T-helper 1 cell treated with Interleukin-12 subunit alpha and Interleukin-12 subunit beta and Interleukin-4 antibody, amounts not matched to agents 30 μg/mL and 1 μg/mL, for 36 hours (primary cell): ENCODE results near the gene PHYKPL.

Source experiments
- H3K27ac Mint-ChIP-seq: one replicate; pipeline ENCODE4 v1.8.0; 2021; ENCODE audit warnings: mild to moderate bottlenecking, mixed read lengths
- H3K27me3 Mint-ChIP-seq: one replicate; pipeline ENCODE4 v1.8.0; 2021; ENCODE audit warnings: low read depth, mixed read lengths
- H3K36me3 Mint-ChIP-seq: one replicate; pipeline ENCODE4 v1.8.0; 2021; ENCODE audit warnings: low read depth, mixed read lengths
- H3K4me1 Mint-ChIP-seq: one replicate; pipeline ENCODE4 v1.8.0; 2021; ENCODE audit warnings: low read depth, mixed read lengths
- H3K4me3 Mint-ChIP-seq: one replicate; pipeline ENCODE4 v1.8.0; 2021; ENCODE audit warnings: mild to moderate bottlenecking, moderate library complexity, mixed read lengths
- H3K9me3 Mint-ChIP-seq: one replicate; pipeline ENCODE4 v1.8.0; 2021; ENCODE audit warnings: mixed read lengths

The PHYKPL gene

DNA sequence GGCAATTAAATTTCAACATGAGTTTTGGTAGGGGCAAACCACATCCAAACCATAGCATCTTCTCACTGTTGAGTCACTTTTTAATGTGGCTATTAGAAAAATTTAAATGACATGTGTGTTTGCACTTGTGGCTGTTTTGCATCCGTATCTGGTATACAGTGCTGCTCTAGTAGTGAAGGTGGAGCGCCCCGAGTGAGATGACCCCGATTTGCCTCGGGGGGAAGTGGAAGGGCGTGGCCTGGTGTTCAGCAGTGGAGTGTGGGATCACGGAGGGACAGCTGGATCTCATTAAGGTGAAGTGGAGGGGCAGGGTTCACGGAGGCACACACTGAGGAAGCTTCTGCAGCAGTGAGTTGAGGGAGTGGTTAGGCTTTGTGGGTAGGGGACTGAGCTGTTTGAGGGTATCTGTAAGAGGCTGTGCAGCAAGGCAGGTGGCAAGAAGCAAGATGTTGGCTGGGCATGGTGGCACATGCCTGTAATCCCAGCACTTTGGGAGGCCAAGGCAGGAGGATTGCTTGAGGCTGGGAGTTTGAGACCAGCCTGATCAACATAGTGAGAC, 39.3 kb downstream of the PHYKPL start:
- H3K4me3 Mint-ChIP-seq = peak overlapping the region; percentile 17

DNA sequence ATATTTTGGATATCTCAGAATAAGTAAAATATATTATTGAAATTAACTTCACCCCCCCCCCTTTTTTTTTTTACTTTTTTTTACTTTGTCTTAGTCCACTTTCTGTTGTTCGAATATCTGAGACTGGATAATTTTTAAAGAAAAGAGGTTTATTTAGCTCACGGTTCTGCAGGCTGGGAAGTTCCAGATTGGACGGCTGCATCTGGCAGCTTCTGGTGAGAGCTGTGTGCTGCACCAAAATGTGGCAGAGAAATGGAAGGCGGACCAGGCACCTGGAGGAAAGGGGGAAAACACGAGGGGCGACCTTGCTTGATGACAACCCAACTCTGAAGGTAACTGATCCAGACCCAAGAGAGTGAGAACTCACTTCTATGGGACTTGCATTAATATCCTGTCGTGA, 39.8 kb downstream of the PHYKPL start:
- H3K9me3 Mint-ChIP-seq = no peaks in the 10 kb centered on the region
- H3K4me3 Mint-ChIP-seq = no peak overlapping the region
- no peak overlapping the region for H3K27ac Mint-ChIP-seq
- peaks cover 14% of the 10 kb centered on the region for H3K4me1 Mint-ChIP-seq
- no peaks in the 10 kb centered on the region for H3K36me3 Mint-ChIP-seq
- H3K27me3 Mint-ChIP-seq = peaks cover 42% of the 10 kb centered on the region

More for the DNA sequence above, 39.3 kb downstream of the PHYKPL start:
- Mint-ChIP-seq H3K36me3 (no peaks in the 10 kb centered on the region), H3K27ac (no peak overlapping the region), H3K9me3 (no peaks in the 10 kb centered on the region), H3K27me3 (peaks cover 41% of the 10 kb centered on the region), H3K4me1 (peaks cover 14% of the 10 kb centered on the region)

GRCh38 chr5:178192244-178192643, 40.4 kb downstream of the PHYKPL start:
- H3K36me3 Mint-ChIP-seq = no peaks in the 10 kb centered on the region
- H3K4me1 Mint-ChIP-seq = peaks cover 14% of the 10 kb centered on the region
- H3K27me3 Mint-ChIP-seq = peaks cover 42% of the 10 kb centered on the region
- H3K9me3 Mint-ChIP-seq = no peaks in the 10 kb centered on the region
- no peak overlapping the region for H3K27ac Mint-ChIP-seq
- no peak overlapping the region for H3K4me3 Mint-ChIP-seq

GRCh38 chr5:178191661-178192060, 40.9 kb downstream of the PHYKPL start:
- peaks cover 42% of the 10 kb centered on the region for H3K27me3 Mint-ChIP-seq
- H3K4me1 Mint-ChIP-seq = peaks cover 14% of the 10 kb centered on the region
- no peaks in the 10 kb centered on the region for H3K9me3 Mint-ChIP-seq
- H3K27ac Mint-ChIP-seq = no peak overlapping the region
- no peaks in the 10 kb centered on the region for H3K36me3 Mint-ChIP-seq
- H3K4me3 Mint-ChIP-seq = no peak overlapping the region

DNA sequence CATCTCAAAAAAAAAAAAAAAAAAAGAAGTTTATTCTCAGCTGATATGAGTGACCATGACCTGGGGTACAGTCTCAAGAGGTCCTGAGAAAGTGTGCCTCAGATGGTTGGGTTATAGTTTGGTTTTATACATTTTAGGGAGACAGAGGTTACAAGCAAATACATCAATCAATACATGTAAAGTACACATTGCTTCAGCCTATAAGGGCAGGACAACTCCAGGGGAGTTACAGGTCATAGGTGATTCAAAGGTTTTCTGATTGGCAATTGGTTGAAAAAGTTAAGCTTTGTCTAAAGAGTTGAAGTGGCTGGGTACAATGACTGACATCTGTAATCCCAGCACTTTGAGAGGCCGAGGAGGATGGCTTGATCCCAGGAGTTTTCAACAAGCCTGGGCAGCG, 43.2 kb downstream of the PHYKPL start:
- Mint-ChIP-seq H3K4me1 (peaks cover 14% of the 10 kb centered on the region), H3K36me3 (no peaks in the 10 kb centered on the region), H3K4me3 (no peak overlapping the region), H3K9me3 (no peaks in the 10 kb centered on the region), H3K27me3 (peaks cover 34% of the 10 kb centered on the region), H3K27ac (no peak overlapping the region)

GRCh38 chr5:178187014-178187413, 45.6 kb downstream of the PHYKPL start, which contains the start of gene GMCL2:
Gene GMCL2 (minus strand): TSS chr5:178187371. CDS start chr5:178187299, 72 bp downstream.
- peaks cover 14% of the 10 kb centered on the region for H3K27me3 Mint-ChIP-seq
- H3K4me1 Mint-ChIP-seq = peaks cover 6% of the 10 kb centered on the region
- H3K9me3 Mint-ChIP-seq = no peaks in the 10 kb centered on the region
- H3K4me3 Mint-ChIP-seq = no peak within 1 kb of the TSS
- H3K27ac Mint-ChIP-seq = no peak within 1 kb of the TSS
- H3K36me3 Mint-ChIP-seq = no peaks in the 10 kb centered on the region

DNA sequence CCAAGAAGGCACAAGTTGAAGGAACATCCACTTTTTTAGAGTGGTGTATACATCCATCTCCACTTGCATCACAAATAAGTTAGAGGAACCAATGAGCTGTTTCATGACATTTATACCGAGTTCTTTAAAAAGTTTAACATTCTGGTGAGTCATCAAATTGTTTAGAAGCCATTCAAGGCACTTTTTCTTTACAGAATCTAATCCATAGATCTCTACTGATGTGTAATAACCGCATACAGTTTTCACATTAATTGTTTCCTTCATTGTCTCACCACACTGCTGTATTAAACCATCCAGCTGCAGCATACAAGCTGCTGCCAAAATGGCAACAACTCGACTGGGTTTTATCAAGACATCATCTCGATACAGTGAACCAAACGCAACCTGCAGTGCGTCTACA, 46.2 kb downstream of the PHYKPL start:
- Mint-ChIP-seq H3K9me3 (no peaks in the 10 kb centered on the region), H3K36me3 (no peaks in the 10 kb centered on the region), H3K27ac (no peak overlapping the region), H3K4me1 (peaks cover 7% of the 10 kb centered on the region), H3K27me3 (peaks cover 12% of the 10 kb centered on the region), H3K4me3 (no peak overlapping the region)

- H3K4me3 Mint-ChIP-seq = no peak overlapping the region
- H3K9me3 Mint-ChIP-seq = no peaks in the 10 kb centered on the region
- H3K36me3 Mint-ChIP-seq = no peaks in the 10 kb centered on the region
- H3K4me1 Mint-ChIP-seq = peaks cover 7% of the 10 kb centered on the region
- H3K27ac Mint-ChIP-seq = no peak overlapping the region
- peaks cover 3% of the 10 kb centered on the region for H3K27me3 Mint-ChIP-seq
Observed at GRCh38 chr5:178182158-178182876, 50.3 kb downstream of the PHYKPL start.

DNA sequence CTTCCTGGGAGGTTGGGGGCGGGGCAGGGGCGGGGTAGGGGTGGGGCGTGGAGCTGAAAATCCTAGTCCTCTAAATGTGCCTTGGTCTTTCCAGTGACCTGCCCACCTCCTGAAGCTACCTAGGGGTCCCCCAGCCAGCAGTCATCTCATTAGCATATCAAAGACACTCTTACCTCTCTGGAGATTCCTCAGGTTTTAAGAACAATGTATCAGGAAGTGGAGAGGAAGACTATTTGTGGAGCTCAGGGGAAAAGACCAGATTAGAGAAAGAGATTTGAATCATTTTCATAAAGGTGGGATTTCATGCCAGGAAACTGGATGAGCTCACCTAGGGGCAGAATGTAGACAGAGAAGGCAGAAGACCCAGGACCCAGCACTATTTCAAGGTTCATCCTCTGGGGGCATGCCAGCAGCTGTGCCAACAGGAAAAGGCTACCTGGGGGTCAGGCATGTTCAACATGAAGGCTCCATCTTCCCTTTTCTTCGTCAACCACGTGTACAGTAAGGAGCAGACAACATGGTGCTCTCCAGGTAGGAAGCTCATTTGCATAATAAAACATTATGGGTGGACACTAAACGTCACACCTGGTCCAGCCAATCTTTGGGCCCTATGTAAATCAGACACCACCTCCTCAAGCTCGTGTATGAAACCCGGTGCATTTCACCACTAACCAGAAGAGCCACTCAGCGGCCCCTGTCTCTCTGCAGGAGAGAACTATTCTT, 52.3 kb downstream of the PHYKPL start:
- Mint-ChIP-seq H3K27me3 (peaks cover 3% of the 10 kb centered on the region), H3K9me3 (no peaks in the 10 kb centered on the region), H3K27ac (no peak overlapping the region), H3K36me3 (no peaks in the 10 kb centered on the region), H3K4me3 (no peak overlapping the region), H3K4me1 (peaks cover 7% of the 10 kb centered on the region)

- peaks cover 7% of the 10 kb centered on the region for H3K4me1 Mint-ChIP-seq
- H3K27ac Mint-ChIP-seq = no peak overlapping the region
- no peaks in the 10 kb centered on the region for H3K36me3 Mint-ChIP-seq
- H3K27me3 Mint-ChIP-seq = peaks cover 3% of the 10 kb centered on the region
- H3K4me3 Mint-ChIP-seq = no peak overlapping the region
- no peaks in the 10 kb centered on the region for H3K9me3 Mint-ChIP-seq
Observed at GRCh38 chr5:178177569-178177968, 55.0 kb downstream of the PHYKPL start.

- H3K4me3 Mint-ChIP-seq = no peak overlapping the region
- no peaks in the 10 kb centered on the region for H3K4me1 Mint-ChIP-seq
- peaks cover 3% of the 10 kb centered on the region for H3K27me3 Mint-ChIP-seq
- no peak overlapping the region for H3K27ac Mint-ChIP-seq
- H3K36me3 Mint-ChIP-seq = no peaks in the 10 kb centered on the region
- H3K9me3 Mint-ChIP-seq = no peaks in the 10 kb centered on the region
Observed at GRCh38 chr5:178176791-178177190, 55.8 kb downstream of the PHYKPL start.

DNA sequence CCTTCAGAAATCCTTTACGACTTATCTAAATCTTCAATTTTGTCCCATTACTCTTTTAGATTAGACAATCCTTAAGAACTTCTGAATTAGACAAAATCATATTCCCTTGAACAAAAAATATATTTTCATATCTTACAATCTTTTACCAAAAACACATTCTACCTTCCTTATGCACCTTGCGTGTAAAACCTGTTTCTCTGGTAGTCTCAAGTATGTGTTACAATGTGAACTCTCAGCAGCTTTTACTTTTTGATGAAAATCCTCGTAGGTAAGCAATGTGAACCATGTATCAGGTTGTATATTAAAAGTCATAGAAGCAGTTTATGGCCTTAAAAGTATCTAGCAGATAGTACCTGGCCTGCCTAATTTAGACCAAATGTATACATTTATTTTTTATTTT, 58.1 kb downstream of the PHYKPL start:
- Mint-ChIP-seq H3K36me3 (no peaks in the 10 kb centered on the region), H3K4me3 (no peak overlapping the region), H3K4me1 (no peaks in the 10 kb centered on the region), H3K27me3 (peaks cover 3% of the 10 kb centered on the region), H3K27ac (no peak overlapping the region), H3K9me3 (no peaks in the 10 kb centered on the region)

GRCh38 chr5:178170455-178170854, 62.1 kb downstream of the PHYKPL start:
- H3K27me3 Mint-ChIP-seq = peaks cover 10% of the 10 kb centered on the region
- H3K4me1 Mint-ChIP-seq = no peaks in the 10 kb centered on the region
- no peaks in the 10 kb centered on the region for H3K36me3 Mint-ChIP-seq
- no peak overlapping the region for H3K4me3 Mint-ChIP-seq
- H3K9me3 Mint-ChIP-seq = no peaks in the 10 kb centered on the region
- no peak overlapping the region for H3K27ac Mint-ChIP-seq

DNA sequence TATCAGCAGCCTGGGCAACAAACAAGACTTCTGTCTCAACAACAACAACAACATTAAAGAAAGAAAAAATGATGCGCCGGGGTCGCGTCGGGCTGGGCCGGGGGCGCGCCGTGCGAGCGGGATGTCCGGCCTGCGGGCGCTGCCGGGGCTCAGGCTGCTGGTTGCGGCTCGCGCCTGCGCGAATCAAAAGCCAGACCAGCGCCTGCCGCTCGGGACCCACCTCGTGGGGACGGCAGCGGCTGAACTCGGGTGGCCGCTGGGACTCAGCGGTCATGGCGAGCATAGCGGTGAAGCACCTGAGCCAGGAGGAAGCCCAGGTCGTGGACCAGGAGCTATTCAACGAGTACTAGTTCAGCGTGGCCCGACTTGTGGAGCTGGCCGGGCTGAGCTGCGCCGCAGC, 67.0 kb downstream of the PHYKPL start:
- peaks cover 28% of the 10 kb centered on the region for H3K27me3 Mint-ChIP-seq
- H3K4me1 Mint-ChIP-seq = peaks cover 7% of the 10 kb centered on the region
- no peaks in the 10 kb centered on the region for H3K9me3 Mint-ChIP-seq
- H3K36me3 Mint-ChIP-seq = no peaks in the 10 kb centered on the region
- H3K27ac Mint-ChIP-seq = no peak overlapping the region
- no peak overlapping the region for H3K4me3 Mint-ChIP-seq
